Dedifferentiated amniotic fluid mesenchymal stem cell (primary cell): ENCODE measurements around the gene ACSF2.

Experiments used
- DNase-seq: peaks from one replicate; pipeline ENCODE4 v3.0.0-alpha.2; 2016; ENCODE audit errors: extremely low spot score

Gene ACSF2

DNA sequence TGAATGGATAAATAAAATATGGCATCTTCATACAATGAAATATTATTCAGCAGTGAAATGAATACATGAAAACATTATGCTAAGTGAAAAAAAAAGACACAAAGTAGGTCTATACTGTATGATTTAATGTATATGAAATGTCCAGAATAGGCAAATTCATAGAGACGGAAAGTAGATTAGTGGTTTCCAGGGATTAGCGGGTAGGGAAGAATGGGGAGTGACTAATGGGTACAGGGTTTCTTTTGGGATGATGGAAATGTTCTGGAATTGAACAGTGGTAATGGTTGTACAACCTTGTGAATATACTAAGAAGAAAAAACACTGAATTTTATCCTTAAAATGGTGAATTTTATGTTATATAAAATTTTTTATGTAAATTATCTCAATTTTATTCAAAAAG is 73.7 kb downstream of the ACSF2 start:
- DNase-seq: no peak

DNA sequence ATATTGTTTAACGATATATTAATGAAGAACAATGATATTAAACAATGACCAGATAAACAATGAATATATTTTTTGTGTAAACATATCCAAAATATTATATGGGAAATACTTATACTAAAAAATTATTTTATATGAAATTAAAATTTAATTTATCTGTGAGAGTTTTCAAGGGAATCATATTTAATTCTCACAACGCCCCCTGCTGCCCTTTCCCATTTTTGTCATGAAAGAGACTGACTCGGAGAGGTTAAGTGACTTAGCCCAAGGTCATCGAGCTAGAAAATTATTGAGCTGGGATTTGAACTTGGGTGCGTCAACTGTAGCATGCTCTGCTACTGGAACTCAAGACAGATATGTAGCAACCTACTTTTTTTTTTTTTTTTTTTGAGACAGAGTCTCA is 75.0 kb downstream of the ACSF2 start:
- DNase-seq: no peak

DNA sequence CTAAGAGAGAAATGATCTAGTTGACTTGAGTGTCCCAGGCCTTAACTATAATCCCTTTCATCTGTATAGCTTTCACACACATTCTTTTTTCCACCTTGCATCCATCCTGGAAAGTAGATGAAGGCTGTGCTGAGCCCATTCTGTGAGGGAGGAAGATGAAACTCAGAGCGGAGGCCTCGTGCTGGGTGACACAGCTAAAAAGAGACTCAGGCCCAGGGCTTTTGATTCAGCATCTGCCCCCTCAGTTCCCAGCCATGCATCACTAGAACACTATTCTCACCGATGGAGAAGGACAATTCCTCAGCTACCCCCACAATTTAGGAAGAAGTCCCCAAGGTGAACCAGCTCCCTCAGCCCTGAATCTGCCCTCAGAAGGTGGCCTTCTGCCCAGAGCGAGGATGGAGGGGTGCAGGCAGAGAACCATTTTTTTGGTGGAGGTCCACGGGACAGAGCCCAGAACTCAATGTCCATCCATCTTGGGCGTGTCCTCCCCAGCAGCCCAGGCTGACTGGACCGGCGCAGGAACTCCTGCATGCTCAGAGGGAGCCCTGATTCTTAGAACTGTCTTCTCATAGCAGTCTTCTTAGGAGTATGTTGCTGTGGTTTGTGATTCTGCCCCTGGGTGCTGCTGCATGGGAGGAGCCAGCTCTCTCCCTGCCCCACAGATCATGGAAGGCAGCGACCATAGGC is 76.4 kb downstream of the ACSF2 start:
- DNase-seq: no peak

DNA sequence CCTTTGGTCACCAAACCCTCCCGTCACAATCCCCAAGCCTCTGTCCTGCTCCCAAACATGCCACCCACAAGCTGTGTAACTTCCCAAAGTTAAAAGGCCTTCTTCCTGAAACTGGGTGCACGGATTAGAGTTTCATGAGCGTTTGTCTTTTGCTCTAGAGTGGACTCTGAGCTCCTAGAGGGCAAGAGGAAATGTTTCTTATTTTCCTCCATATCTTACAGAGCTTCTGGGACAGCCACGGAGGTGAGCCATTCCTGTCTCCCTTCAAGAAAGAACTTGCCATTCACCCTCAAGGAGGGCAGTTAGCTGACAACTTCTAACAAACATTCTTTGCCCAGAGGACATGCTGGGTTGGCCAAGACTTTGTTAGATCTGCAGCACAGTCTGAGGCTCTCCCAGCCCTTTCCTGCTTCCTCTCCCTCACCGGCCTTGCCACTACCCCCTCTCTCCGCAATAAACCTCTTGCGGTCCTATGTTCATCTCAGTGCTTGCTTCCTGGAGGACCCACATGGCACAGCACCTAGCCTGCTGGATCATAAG is 79.6 kb downstream of the ACSF2 start:
- DNase-seq: no peak

DNA sequence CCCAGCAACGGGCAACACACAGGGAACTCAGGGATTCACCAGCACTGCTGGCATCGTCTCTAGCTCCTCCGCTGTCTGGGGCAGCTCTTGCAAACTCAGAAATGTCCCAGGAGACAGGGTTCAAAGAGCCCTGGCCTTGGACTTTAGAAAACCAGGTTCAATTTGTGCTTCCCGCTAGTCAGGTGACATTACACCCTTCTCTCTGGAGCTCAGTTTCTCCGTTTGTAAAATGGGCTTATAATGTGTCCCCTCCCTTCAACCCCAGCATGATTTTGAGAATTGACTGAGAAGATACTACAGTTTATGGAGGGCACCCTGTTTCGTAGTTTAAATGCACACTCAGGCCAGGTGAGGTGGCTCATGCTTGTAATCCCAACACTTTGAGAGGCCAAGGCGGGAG is 80.3 kb downstream of the ACSF2 start:
- DNase-seq: no peak

DNA sequence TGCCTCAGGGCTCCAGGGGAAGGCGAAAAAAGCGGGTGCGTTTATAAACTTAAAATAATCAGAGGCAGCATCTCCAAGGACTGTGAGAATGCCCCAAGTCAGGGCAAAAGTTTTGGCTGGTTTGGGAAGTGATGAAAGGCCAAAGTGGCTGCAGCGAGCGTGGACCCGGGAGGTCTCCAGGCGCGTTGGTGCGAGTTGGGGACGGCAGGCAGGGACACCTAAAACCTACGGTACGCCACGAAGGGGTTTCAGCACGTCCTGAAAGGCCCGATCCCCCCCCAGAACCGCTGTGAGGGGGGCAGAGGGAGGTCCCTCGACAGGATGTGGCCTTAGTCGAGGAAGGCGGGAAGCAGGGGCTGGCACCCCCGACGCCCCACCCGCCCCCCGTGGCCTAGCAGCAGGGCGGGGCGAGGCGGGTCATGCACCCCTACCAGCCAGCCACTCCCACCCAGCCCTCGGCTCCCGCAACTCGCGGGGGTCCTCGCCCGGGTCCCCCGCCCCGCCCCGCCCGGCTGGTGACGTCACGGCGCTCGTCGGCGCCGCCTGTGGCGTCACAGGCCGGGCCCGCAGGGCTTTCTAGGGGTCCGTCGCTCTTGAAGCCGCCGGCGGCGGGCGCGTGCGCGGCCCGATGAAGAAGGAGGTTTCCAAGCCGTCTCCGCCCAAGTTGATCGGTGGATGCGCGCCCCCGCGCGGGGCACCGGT is 82.0 kb downstream of the ACSF2 start, which contains the start of gene MYCBPAP:
MYCBPAP (plus strand) TSS at position 569 of the 702 bp plus-strand sequence. CDS start 236 bp downstream, outside the sequence.
- peak; percentile 60 for DNase-seq

DNA sequence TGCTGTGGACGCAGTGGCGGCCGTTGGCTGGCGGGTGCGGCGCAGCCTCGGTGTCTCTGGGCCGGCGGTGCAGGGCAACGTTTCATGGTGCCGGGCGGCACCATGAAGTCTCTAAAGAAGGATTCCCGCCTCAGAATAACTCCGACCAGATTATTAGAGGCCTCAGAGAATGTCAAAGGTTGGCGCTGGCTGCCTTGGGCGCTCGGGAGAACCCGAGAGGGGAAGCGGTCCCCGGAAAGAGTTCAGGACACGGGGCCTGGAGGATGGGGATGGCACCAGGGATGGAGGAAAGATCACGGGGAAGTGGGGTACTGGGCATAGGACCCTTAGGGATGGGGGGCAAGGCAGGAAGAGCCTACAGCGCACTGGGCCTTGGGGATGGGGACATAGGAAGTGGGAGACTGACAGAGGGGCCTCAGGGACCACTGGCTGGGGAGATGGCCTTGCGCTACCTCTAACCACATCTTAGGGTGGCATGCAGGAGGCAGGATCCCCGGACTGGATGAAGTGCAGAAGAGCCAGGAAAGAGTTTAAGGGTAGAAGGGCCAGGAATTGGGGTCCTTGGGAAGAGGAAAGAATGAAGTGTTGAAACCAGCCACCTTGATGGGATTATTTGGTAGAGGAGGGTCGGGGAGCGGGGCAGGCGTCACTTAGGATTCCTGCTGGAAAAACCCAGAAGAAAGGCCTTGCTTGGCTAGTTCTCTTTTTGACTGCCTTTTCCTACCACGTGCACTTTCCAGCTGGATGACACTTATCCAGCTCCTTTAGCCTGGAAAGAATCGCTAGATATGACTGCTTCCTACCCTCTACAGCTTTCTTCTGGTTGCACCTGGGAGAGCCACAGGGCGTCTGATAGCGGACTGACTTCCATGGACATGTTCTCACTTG is 82.8 kb downstream of the ACSF2 start:
- DNase-seq: no peak

DNA sequence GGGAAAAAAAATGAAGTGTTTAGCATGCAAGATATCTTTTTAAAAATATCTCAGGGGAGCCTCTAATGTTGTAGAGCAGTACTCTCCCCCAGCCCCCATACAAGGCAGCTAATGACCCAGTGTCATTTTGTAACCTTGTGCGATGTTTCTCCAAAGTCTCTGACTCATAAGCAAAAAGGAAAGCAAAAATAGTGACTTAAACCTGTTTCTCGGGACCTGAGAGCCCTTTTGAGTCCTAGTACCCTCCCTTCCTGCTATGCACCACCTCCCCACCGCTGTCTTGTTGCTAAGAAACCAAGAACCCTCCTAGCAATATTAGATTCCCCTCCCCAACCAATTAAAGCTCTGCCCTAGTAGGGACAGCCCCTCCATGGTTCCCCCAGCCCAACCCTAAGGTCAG is 85.0 kb downstream of the ACSF2 start:
- DNase-seq: no peak

DNA sequence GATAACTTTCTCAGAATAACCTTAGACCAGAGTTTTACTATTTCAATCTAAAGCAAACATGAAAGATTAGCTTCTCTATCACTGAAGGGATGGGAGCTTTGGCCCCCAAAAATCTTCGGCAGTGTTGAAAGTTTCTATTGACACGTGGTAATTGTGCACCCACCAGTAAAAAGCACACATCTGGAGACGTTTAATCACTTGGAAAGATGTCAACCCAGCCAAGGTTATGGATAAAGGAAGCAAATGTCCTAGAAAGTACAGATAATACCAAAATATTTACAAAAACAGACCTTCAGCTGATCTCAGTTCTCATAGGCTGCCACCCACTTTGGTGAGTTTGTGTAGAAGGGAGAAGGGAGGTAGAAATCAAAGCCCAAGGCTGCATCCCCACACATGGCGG is 87.5 kb downstream of the ACSF2 start:
- no peak for DNase-seq

DNA sequence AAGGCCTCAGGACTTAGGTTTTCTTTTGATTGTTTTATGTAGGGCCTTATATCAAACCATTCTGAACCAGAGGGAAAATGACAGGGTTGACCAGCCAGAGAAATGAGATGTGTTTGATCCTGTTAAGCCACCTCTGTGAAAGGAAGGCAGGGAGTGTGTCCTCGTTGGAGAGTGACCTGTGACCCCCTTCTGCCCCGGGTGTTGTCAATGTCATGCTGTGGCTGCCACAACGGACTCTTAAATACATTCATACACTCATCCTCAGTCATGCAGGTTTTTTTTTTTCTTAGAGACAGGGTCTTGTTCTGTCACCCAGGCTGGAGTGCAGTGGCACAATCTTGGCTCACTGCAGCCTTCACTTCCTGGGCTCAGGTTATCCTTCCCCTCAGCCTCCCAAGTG is 88.4 kb downstream of the ACSF2 start:
- DNase-seq: no peak

DNA sequence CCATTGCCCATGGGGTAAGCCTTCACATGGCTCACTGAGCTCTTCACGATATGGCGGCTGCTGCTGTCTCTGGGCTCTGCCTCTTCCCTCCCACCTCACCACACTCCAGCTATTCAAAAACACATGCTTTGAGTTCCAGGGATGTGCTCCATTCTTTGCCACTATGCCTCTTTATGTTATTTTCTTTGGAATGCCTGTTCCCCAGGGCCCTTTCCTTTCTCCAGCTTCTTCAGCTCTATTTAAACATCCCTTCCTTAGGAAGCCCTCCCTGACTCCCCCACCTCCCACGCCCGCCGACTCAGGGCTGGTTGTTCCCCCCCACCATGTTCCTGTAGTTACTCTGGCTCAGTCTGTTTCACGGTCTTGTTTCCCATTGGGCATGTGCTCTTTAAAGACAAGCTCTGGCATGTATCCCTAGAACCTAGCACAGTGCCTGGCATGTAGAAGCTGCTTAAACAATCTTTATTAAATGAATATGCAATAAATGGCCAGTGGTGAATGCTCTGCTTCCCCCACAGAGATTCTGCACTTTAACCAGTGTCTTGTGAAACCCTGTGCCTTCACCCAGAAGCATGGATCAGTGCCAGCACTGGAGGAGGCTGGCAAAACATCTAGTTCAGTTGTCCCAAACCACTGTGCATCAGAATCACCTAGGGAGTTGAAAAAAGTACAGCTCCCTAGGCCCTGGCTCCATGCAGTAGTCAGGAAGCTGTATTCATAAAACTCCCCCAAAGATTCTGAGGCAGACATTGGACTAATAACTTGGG is 89.1 kb downstream of the ACSF2 start:
- no peak for DNase-seq

DNA sequence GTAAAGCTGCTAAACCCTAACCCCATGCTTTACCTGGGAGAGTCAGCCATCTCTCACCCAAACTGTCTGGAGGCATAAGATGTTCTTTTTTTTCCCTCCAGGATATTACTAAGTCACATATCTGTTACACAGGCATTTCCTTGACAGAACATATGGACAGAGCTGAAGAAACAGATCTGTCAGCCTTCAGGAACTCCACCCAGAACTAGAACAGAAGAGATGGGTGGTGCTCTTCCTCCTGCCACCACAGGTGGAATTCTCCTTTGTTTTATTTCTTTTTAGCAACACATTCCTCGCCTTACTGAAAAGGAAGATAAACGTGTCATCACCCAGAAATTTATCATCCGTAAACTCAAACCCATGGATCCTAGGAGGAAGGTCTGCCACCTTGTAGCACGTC is 91.0 kb downstream of the ACSF2 start:
- no peak for DNase-seq

DNA sequence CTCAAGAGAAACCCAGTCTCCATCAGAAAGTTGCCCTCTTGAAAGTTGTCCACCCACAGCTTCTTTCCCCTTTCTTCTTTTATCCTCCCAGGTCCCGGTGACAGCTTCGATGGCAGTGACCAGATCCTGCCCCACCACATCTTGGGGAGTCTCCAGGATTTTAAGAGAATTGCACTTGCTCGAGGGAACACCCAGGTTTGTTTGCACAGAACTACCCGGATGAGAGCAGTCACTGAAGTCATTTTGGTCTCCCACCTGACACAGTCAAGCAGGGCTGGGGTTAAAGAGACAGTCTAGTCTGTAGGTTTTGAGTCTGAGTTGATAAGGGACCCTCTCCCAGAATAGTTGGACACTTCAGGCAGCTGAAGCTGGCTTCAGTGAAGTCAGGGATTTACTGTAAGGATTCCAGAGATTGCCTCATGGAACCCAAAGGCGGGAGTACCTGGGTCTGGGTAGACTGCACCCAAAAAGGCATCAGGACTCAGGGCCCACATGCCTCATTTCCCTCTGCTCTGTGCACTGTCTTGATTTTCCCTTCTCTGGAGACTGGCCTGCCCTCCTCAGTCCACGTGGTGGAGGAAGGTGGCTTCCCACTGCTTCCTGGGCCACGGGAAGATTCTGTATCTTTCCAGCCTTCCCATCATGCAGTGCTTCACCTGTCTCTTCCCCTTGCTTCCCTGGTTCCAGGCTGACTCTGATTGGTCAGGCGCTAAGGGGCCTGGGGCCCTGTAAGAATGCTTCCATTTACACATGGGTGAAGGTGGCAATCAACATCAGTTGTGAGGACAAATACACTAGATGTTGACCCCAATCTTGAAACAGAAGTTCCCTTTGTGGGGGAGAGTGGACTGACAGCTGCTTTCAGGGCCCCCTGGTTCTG is 91.7 kb downstream of the ACSF2 start:
- DNase-seq: no peak

DNA sequence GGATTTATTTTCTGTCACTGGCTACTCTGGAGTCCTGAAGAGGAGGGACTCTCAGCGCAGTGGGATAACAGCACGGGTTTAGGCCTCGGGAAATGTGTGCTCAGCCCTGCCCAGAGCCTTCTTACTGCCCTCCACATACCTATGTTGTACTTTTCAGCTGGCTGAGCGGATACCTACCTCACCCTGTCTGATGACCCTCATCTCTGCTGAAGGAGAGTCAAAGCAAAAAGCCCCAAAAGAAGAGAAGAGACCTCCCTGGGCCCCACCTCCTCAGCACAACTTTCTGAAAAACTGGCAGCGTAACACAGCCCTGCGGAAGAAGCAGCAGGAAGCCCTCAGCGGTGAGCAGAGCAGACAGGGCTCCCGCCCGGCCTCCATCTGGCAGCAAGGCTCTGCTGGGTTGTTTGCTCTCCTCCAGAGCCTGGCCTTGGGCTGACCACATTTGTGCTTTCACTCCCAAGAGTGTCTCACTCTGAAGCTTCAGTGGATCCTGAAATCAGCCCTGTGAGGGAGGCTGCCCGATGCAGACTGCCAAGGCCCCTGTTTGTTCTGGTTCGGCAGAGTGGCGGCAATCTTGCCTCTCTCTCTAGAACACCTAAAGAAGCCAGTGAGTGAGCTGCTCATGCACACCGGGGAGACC is 92.5 kb downstream of the ACSF2 start:
- no peak for DNase-seq

DNA sequence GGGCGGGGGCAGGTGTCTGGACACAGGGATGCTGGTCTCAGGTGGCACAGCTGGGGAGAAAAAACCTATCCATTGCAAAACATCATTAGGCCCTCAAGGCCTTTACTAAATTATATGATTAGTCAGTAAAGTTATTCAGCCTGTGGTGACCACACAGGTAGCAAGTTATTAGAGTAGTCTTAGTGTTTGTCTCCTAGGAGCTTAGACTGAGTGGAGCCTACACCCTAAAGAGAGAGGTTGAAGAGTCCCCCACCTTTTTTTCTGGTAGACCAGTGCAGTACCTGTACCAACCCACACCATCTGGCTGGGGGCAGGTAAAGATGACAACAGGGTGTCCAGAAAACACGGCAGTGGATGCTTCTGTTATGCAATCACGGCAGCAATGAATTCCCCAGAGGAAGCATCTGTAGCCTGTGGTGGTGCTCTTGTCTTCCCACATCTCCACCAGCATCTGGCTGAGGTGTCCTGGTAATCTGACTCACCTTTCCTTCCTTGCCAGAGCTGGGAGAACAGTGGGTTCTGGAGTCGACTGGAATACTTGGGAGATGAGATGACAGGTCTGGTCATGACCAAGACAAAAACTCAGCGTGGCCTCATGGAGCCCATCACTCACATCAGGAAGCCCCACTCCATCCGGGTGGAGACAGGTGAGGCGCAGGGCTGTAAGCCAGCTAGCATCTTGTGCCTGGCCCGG is 93.3 kb downstream of the ACSF2 start:
- no peak for DNase-seq

DNA sequence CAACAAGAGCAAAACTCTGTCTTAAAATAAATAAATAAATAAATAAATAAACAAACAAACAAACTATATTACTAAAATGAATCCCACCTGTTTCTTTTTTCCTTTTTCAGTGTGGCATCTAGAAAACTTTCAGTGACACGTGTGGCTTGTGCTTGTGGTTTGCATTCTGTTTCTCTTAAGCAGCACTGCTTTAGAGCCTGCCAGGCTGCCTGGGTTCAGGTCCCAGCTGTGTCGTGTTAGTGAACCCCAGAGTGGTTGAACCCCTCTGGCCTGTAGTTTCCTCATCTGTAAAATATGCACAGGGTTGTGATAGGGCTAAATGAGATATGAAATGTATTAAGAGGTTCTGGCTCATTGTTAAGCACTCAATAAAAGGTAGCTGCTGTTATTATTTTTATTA is 94.5 kb downstream of the ACSF2 start:
- no peak for DNase-seq

DNA sequence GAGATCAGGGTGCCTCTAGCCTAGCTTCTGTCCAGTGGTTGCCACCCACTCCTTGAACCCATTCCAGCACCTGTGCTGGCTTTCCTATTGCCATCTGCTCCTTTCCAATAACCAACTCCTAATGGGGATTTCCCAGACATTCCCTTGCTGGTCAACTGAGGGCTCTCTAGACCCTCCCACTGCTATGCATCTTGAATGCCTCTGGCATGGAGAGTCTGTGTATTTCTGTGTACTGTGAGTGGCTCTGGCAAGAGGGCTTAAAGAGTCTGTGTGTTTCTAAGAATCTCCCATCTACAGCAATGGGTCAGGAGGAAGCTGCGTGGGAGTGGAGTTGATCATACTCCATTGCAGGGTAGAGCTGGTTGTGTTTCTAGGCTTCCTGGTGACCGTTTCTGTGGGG is 95.5 kb downstream of the ACSF2 start:
- no peak for DNase-seq

DNA sequence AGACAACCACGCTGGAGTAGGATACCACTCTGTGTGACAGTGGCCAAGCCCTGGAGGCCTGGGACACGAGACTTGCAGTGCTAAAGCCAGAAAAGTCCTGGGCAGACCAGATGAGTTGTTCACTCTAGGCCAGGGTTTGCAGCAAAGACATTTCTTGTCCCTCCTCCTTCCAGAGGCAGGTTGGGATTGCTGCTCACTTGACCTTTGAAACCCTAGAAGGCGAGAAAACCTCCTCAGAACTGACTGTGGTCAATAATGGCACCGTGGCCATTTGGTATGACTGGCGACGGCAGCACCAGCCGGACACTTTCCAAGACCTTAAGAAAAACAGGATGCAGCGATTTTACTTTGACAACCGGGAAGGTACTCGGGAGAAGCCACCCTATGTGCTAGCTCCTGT is 96.7 kb downstream of the ACSF2 start:
- DNase-seq: no peak

DNA sequence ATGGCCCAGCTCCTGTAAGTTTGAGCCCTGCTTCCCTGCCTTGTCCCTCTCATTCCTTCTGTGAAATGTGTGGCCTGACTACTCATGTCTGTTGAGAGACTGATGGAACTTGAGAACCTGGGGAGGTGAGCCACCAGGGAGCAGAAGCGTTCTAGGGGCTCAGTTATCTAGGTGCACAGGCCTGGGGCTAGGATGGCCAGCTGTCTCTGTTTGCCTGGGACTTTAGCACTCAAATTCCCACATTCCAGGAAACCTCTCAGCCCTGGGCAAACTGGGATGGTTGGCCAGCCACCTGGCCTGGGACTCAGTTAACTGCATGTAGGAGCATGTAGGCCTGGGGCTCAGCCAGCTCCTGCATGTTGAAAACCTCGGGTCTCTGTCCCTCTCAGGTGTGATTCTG is 97.2 kb downstream of the ACSF2 start:
- DNase-seq: no peak
